Progenitor cell of endocrine pancreas (in vitro differentiated cells): Measurements from ENCODE around the gene CAMK1D. TPM values are rescaled to one million over a fixed set of nuclear protein-coding genes. Genes with fewer than 3 reads are reported as not detected.

Experiments
- DNase-seq: peaks from one replicate; pipeline ENCODE4 v3.0.0; 2021; ENCODE audit warnings: low spot score; ENCODE audit not compliant: unreplicated experiment
- H3K27ac Mint-ChIP-seq: 2 replicates; pipeline ENCODE4 v1.8.0; 2021; ENCODE audit warnings: mild to moderate bottlenecking, moderate library complexity, mixed read lengths
- H3K27me3 Mint-ChIP-seq: 2 replicates; pipeline ENCODE4 v1.8.0; 2021; ENCODE audit warnings: mixed read lengths
- H3K36me3 Mint-ChIP-seq: 2 replicates; pipeline ENCODE4 v1.8.0; 2022; ENCODE audit warnings: mixed read lengths; ENCODE audit not compliant: insufficient read depth
- H3K4me1 Mint-ChIP-seq: 2 replicates; pipeline ENCODE4 v1.8.0; 2021; ENCODE audit warnings: low read depth, mixed read lengths
- H3K4me3 Mint-ChIP-seq: 2 replicates; pipeline ENCODE4 v1.8.0; 2021; ENCODE audit warnings: low read depth, mild to moderate bottlenecking, moderate library complexity, mixed read lengths
- H3K9me3 Mint-ChIP-seq: 2 replicates; pipeline ENCODE4 v1.8.0; 2021; ENCODE audit warnings: low read depth, mixed read lengths
- CTCF ChIP-seq: fragments of 200-600 bp; sonication (generic); IDR thresholded peaks from one replicate; pipeline ENCODE4 v1.5.0; 2021; ENCODE audit warnings: antibody characterized with exemption, mild to moderate bottlenecking; ENCODE audit not compliant: unreplicated experiment
- total RNA-seq: library from RNA; stranded (reverse); gene quantifications from 2 replicates; pipeline ENCODE4 v1.2.1, GENCODE V29; 2021

CAMK1D gene
- total RNA-seq, 1 donor from 2014 or later = 10.8 TPM

GRCh38 chr10:12702215-12702770 lies 352.9 kb downstream of the CAMK1D start:
- Mint-ChIP-seq H3K36me3 (no peaks in the 10 kb centered on the region), H3K27ac (no peak overlapping the region), H3K4me1 (peaks cover 8% of the 10 kb centered on the region), H3K4me3 (no peak overlapping the region), H3K9me3 (no peaks in the 10 kb centered on the region), H3K27me3 (no peaks in the 10 kb centered on the region)
- no peak for DNase-seq
- no peak for TF ChIP-seq CTCF

DNA sequence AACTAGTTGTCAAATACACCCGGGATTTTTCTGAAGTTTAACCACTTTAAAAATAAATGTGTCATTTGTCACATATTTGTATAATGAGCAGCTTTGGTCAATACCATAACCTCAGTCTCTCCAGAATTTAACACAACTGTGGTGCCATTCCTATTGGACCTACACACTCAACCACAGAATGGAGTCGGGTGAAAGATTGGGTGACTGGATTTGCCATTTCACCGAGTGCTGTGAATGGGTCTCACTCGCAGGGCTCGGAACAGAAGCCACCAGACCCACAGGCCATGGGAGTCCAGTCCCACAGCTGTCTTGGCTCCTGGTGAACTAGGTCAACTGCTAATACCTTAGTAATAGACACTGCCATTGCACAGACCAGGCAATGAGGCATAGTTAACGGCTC lies 353.8 kb downstream of the CAMK1D start:
- no peak for DNase-seq
- Mint-ChIP-seq H3K9me3 (no peaks in the 10 kb centered on the region), H3K4me3 (no peak overlapping the region), H3K36me3 (no peaks in the 10 kb centered on the region), H3K4me1 (peaks cover 8% of the 10 kb centered on the region), H3K27me3 (no peaks in the 10 kb centered on the region), H3K27ac (no peak overlapping the region)
- TF ChIP-seq CTCF = no peak

- Mint-ChIP-seq H3K36me3 (no peaks in the 10 kb centered on the region), H3K27ac (no peak overlapping the region), H3K4me1 (peaks cover 8% of the 10 kb centered on the region), H3K9me3 (no peaks in the 10 kb centered on the region), H3K27me3 (no peaks in the 10 kb centered on the region), H3K4me3 (no peak overlapping the region)
- no peak for DNase-seq
- TF ChIP-seq CTCF = no peak
These were observed 354.5 kb downstream of the CAMK1D start for GRCh38 chr10:12703813-12704212.

- H3K4me1 Mint-ChIP-seq = peaks cover 5% of the 10 kb centered on the region
- H3K27ac Mint-ChIP-seq = no peak overlapping the region
- H3K9me3 Mint-ChIP-seq = no peaks in the 10 kb centered on the region
- H3K27me3 Mint-ChIP-seq = no peaks in the 10 kb centered on the region
- no peak for DNase-seq
- no peak for TF ChIP-seq CTCF
- no peak overlapping the region for H3K4me3 Mint-ChIP-seq
- H3K36me3 Mint-ChIP-seq = no peaks in the 10 kb centered on the region
These were observed 355.1 kb downstream of the CAMK1D start for GRCh38 chr10:12704488-12704887.

DNA sequence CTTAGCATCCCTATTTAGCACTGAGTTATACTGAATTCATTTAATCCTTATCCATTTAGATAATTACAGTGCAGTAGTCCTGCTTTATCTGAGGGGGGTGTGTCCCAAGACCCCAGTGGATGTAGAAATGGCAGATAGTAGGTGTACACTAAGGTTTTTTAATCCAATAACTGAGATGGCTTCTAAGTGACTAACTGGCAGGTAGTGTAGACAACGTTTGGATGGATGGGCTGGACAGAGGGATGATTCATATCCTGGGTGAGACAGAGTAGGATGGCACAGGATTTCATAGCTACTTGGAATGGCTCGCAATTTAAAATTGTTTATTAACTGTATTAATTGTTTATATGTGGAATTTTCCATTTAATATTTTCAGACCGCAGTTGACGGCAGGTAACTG lies 356.6 kb downstream of the CAMK1D start:
- Mint-ChIP-seq H3K27me3 (no peaks in the 10 kb centered on the region), H3K9me3 (no peaks in the 10 kb centered on the region), H3K27ac (no peak overlapping the region), H3K36me3 (no peaks in the 10 kb centered on the region), H3K4me3 (no peak overlapping the region), H3K4me1 (no peaks in the 10 kb centered on the region)
- TF ChIP-seq CTCF = no peak
- DNase-seq = no peak
